ENCODE results near the gene MORN4.
"Not testable (repeated sequence)": the region's sequence is repeated elsewhere in the genome, so short reads cannot be mapped to it uniquely, and the experiment has no call there.

- TF ChIP-seq CTCF, POLR2A (IDR thresholded peaks at IDR 0.05): not testable (repeated sequence)
Observed at GRCh38 chr10:97649405-97649750, 16.1 kb upstream of the MORN4 start.

Data from Peyer's patch (tissue), 4 donors.